Vagina (tissue), 2 donors: ENCODE results near the gene ST6GALNAC5. TPM values are rescaled to one million over a fixed set of nuclear protein-coding genes. Genes with fewer than 3 reads are reported as not detected.
"Not testable (repeated sequence)": the region's sequence is repeated elsewhere in the genome, so short reads cannot be mapped to it uniquely, and the experiment has no call there.

Experiments used
- DNase-seq, 2 donors: peaks; one replicate each; pipeline ENCODE4 v3.0.0-alpha.2; 2017; ENCODE audit errors: extremely low spot score in 2 of 2
- H3K27ac ChIP-seq: fragments of 200-600 bp; sonication (generic); one replicate; pipeline ENCODE4 v1.5.1; 2019
- H3K27me3 ChIP-seq: fragments of 200-600 bp; sonication (generic); one replicate; pipeline ENCODE4 v1.5.1; 2019
- H3K36me3 ChIP-seq, 2 donors: fragments of 200-600 bp; sonication (generic); one replicate each; pipeline ENCODE4 v1.5.1; 2017 to 2019
- H3K4me1 ChIP-seq: fragments of 200-600 bp; sonication (generic); one replicate; pipeline ENCODE4 v1.5.1; 2019
- H3K4me3 ChIP-seq, 2 donors: fragments of 200-600 bp; sonication (generic); 1 replicate in 1 of 2; 2 replicates in 1 of 2; pipeline ENCODE4 v1.5.1; 2016 to 2019
- H3K9me3 ChIP-seq: fragments of 200-600 bp; sonication (generic); one replicate; pipeline ENCODE4 v1.5.1; 2019
- CTCF ChIP-seq, 3 experiments: fragments of 450-650 bp in 2 of 3; fragments of 200-600 bp in 1 of 3; sonication (generic) in 1 of 3; IDR thresholded peaks; one replicate each; pipeline ENCODE4 v1.5.1; 2017 to 2019; ENCODE audit warnings: antibody characterized with exemption in 3 of 3, mild to moderate bottlenecking in 2 of 3, moderate library complexity in 2 of 3
- POLR2A ChIP-seq, 2 donors: fragments of 450-650 bp; IDR thresholded peaks; one replicate each; pipeline ENCODE4 v1.6.1; 2017; ENCODE audit warnings: antibody characterized with exemption in 2 of 2, mild to moderate bottlenecking in 2 of 2, moderate library complexity in 2 of 2
- POLR2AphosphoS5 ChIP-seq, 2 donors: sonication (generic); formaldehyde crosslinking; IDR thresholded peaks; one replicate each; pipeline ENCODE4 v1.9.0; 2017; ENCODE audit warnings: antibody characterized with exemption in 2 of 2, mild to moderate bottlenecking in 2 of 2, low read depth in 1 of 2; ENCODE audit not compliant: insufficient read depth in 1 of 2
- intact Hi-C: fragments of 100-400 bp; cut with DNase I; formaldehyde crosslinking; loops from one replicate; pipeline ENCODE4 v1.15.1; 2023
- total RNA-seq: library from RNA; depleted of rRNA; stranded (reverse); fragments of >200 nt; gene quantifications from one replicate; pipeline ENCODE4 v1.2.3, GENCODE V29; 2016

The ST6GALNAC5 gene
- total RNA-seq, 1 donor from 2014 or later = 9.6 TPM

GRCh38 chr1:76870037-76870436 lies 2.8 kb downstream of the ST6GALNAC5 start:
- H3K27me3 ChIP-seq = no peaks in the 10 kb centered on the region
- no peaks in the 10 kb centered on the region for H3K9me3 ChIP-seq
- no peak for DNase-seq
- no peaks in the 10 kb centered on the region for H3K4me1 ChIP-seq
- no peak overlapping the region for H3K4me3 ChIP-seq
- intact Hi-C loops = no loop called here
- no peak overlapping the region for H3K27ac ChIP-seq
- no peaks in the 10 kb centered on the region for H3K36me3 ChIP-seq
- TF ChIP-seq CTCF (IDR thresholded peaks at IDR 0.05) = no peak
- TF ChIP-seq POLR2A (IDR thresholded peaks at IDR 0.05) = no peak
- no peak for TF ChIP-seq POLR2AphosphoS5 (IDR thresholded peaks at IDR 0.05; ENCODE audit: insufficient read depth in 1 of 2, low read depth in 1 of 2)

GRCh38 chr1:76871355-76871974 lies 4.2 kb downstream of the ST6GALNAC5 start:
- TF ChIP-seq POLR2AphosphoS5 (IDR thresholded peaks at IDR 0.05; ENCODE audit: insufficient read depth in 1 of 2, low read depth in 1 of 2) (no peak), POLR2A (IDR thresholded peaks at IDR 0.05) (no peak), CTCF (IDR thresholded peaks at IDR 0.05) (no peak)
- H3K9me3 ChIP-seq = no peaks in the 10 kb centered on the region
- intact Hi-C loops = no loop called here
- no peaks in the 10 kb centered on the region for H3K36me3 ChIP-seq
- no peaks in the 10 kb centered on the region for H3K4me1 ChIP-seq
- no peak overlapping the region for H3K4me3 ChIP-seq
- no peak for DNase-seq
- H3K27me3 ChIP-seq = no peaks in the 10 kb centered on the region
- no peak overlapping the region for H3K27ac ChIP-seq

- Histone ChIP-seq H3K9me3 (no peaks in the 10 kb centered on the region), H3K27ac (no peak overlapping the region), H3K4me1 (no peaks in the 10 kb centered on the region), H3K27me3 (no peaks in the 10 kb centered on the region), H3K36me3 (no peaks in the 10 kb centered on the region), H3K4me3 (no peak overlapping the region)
- TF ChIP-seq CTCF (IDR thresholded peaks at IDR 0.05) (no peak), POLR2A (IDR thresholded peaks at IDR 0.05) (no peak), POLR2AphosphoS5 (IDR thresholded peaks at IDR 0.05; ENCODE audit: insufficient read depth in 1 of 2, low read depth in 1 of 2) (no peak)
- intact Hi-C loops = no loop called here
- DNase-seq = no peak
Observed at GRCh38 chr1:76872944-76873343, 5.7 kb downstream of the ST6GALNAC5 start.

GRCh38 chr1:76876655-76877395 lies 9.5 kb downstream of the ST6GALNAC5 start:
- Histone ChIP-seq H3K9me3 (no peaks in the 10 kb centered on the region), H3K4me3 (no peak overlapping the region), H3K36me3 (no peaks in the 10 kb centered on the region), H3K4me1 (no peaks in the 10 kb centered on the region), H3K27me3 (no peaks in the 10 kb centered on the region), H3K27ac (no peak overlapping the region)
- intact Hi-C loops = no loop called here
- no peak for DNase-seq
- no peak for TF ChIP-seq CTCF (IDR thresholded peaks at IDR 0.05)
- TF ChIP-seq POLR2A (IDR thresholded peaks at IDR 0.05) = no peak
- no peak for TF ChIP-seq POLR2AphosphoS5 (IDR thresholded peaks at IDR 0.05; ENCODE audit: insufficient read depth in 1 of 2, low read depth in 1 of 2)

- H3K4me1 ChIP-seq, H3K27me3 ChIP-seq, H3K4me3 ChIP-seq, DNase-seq, H3K27ac ChIP-seq, H3K36me3 ChIP-seq, H3K9me3 ChIP-seq, intact Hi-C loops: not testable (repeated sequence)
Observed at GRCh38 chr1:76879014-76879413, 11.7 kb downstream of the ST6GALNAC5 start.
